Pons (tissue), 1 donor: Measurements from ENCODE around the gene HNF4A.

ENCODE experiments used
- DNase-seq: peaks from one replicate; pipeline ENCODE4 v3.0.0-alpha.2; 2016; ENCODE audit warnings: low spot score

The HNF4A gene

DNA sequence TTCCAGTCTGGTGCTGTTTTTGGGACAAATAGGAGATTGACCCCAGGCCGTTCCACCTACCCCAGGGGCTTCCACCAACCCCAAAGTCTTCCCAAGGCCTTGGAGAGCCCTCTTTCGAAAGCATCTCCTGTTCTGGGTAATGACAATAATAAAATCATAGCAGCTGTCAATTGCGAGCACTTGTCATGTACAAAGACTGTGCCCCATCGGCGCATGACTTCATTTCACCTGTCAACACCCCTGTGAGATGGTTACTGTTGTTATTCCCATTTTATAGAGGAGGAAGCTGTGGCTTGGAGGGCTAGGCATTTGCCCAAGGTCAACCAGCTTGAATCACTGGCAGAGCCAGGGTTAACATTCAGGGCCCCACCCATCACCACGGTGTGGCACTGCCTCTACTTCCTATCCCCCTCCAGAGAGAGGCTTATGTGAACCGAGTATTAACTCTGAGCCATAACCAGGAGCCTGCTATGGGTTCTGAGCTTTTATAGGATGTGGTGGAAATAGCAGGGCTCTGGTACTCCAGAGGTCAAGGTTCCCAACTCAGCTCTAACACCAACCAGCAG, 51.2 kb downstream of the HNF4A start:
- no peak for DNase-seq

DNA sequence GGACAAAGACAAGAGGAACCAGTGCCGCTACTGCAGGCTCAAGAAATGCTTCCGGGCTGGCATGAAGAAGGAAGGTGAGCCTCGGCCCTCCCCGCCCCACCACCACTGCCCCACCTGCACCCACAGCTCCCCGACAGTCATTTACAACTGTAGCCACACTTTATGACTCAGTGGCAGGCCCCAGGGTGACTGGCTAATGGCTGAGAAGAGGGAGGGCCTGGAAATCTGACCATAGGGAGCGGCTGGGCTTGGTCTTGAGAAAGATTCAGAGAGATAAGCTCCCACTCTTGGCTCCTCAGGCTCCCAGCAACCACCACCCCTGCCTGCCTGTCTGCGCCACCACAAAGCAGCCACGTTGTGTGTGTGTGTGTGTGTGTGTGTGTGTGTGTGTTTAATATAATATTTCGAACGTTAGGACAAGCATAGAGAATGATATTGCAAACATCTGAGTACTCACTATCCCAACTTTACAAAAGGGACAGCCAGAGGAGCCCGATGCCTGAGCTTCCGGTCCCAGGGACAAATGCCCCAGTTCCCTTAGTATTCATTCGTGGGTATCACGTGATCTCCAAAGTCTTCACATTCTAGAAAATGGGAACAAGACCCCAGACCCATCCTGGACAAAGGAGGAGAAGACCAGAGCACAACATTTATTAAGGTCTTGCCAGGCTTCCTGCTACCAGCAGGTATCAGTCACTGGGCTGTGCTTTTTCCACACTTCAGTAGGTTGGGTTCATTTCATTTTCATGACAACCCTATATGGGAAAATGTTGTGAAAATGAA, 52.1 kb downstream of the HNF4A start:
- DNase-seq = no peak

DNA sequence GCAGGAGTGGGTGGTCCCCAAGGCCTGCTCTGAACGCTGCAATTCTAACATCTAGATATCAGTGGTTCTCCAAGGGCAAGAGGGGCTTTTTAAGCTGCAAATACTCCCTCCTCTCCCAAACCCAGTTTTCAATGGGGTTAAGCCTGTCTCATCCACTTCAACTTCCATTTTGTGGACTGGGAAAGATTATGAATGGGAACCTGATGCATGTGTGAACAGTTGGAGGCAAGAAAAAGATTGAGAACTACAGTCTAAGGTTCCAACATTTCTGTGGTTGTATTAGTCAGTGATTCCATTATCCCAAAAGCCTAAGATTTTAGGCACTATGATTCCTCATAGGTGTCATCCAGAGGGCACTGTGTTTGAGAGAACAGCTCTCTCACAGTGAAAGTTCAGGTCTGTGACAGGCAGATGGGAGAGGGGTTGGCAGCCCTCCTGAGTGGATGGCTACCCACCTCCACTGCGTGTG, 53.7 kb downstream of the HNF4A start:
- no peak for DNase-seq

DNA sequence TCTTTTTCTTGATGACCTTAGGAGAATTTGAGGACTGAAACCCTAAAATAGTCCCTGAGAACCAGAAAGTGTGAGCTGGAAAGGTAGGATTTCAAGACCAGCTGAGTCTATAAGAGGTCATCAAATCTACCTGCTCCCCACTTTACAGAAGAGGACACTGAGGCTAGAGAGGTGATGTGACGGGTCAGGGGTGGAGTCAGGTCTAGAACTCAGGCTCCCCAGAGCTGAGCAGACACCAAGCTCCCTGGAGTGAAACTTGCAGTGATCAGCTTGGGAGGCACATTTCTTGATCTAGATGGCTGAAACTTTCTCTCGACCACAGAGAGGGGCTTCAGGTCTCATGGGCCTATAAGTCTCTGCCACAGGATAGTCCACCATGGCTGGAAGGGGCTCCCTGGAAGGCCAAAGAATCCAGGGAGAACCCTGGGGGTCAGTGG, 55.1 kb downstream of the HNF4A start:
- DNase-seq = no peak

DNA sequence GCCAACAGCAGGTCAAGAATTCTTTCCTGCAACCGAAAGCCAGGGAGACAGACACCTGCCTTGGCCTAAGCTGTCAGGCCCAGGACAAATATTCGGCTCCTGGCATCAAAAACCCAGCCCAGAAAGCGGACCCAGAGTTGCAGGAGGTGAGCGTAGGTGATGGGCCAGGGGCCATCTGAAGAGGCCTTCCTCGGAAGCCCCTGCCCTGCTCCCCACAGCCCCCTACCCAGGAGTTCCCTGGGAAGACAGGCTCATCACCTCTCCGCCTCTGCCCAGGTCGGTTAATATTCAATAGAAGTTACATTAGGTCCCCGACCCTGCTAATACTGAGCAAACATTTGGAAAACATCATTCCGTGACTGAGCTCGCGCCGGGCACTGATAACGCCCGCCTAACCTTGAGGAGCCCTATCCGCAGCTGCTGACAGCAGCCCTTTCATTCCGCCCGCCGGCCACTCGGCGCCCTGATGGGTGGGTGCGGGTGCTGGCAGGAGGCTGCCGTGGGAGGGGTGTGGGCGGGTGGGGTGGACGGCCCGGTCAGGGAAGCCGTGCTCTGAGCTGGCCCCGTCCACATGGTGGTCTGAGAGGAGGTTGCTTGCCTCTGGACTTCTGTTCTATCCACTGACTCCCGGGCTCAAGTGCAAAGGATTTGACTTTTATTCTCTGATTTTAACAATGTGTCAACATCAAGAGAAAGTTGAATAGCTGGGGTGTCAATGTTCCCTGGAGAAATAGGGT, 55.7 kb downstream of the HNF4A start:
- no peak for DNase-seq

DNA sequence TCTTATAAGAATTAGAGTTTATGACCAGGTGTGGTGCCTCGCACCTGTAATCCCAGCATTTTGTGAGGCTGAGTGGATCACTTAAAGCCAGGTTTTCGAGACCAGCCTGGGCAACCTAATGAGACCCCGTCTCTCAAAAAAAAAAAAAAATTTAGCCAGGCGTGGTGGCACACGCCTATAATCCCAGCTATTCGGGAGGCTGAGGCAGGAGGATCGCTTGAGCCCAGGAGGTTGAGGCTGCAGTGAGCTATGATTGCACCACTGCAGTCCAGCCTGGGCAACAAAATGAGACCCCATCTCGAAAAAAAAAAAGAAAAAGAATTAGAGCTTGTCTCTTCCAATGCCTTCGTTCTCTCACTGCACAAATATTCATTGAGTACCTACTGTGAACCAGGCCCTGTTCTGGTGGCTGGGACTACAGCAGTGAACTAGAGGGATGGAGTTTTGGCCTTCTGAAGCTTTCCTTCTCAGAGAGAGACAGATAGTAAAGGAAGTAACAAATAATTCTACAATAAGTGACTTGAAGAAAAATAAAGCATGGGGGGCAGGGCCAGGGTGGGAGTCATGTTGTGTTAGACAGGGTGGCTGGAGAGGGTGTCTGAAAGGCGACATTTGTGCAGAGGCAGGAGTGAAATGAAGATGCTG, 56.4 kb downstream of the HNF4A start:
- no peak for DNase-seq

DNA sequence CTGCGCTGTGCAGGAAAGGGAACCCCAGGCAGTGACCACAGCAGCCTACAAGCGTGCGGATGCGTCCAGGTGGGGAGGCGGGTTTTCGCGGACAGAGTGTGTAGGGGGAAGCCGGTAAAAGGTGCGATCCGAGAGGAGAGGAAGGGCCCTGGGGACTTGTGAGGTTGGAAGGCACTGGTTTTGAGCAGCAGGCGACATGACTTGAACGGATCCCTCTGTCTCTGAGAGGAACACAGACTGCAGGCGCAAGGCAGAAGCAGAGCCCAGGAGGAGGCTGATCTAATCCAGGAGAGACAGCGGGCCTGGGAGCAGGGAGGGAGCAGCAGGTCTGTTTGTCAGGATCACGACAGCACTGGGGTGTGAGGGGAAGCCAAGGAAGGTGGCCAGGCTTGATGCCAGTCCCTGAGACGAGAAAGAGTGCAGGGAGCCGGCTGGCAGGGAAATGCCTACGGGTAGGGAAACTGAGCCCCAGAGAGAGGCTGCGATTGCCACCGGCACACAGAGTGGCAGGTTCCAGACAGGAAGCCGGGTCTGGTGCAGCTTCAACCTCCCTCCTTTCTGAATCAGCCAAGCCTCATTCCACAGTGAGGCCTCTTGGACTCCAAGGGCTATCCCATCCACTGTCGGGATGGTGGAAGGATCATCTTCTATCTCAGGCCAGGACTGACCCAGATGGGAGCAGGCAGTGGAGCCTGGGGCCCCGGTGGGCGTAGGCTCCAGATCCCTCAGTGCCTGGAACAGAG, 57.1 kb downstream of the HNF4A start:
- no peak for DNase-seq

DNA sequence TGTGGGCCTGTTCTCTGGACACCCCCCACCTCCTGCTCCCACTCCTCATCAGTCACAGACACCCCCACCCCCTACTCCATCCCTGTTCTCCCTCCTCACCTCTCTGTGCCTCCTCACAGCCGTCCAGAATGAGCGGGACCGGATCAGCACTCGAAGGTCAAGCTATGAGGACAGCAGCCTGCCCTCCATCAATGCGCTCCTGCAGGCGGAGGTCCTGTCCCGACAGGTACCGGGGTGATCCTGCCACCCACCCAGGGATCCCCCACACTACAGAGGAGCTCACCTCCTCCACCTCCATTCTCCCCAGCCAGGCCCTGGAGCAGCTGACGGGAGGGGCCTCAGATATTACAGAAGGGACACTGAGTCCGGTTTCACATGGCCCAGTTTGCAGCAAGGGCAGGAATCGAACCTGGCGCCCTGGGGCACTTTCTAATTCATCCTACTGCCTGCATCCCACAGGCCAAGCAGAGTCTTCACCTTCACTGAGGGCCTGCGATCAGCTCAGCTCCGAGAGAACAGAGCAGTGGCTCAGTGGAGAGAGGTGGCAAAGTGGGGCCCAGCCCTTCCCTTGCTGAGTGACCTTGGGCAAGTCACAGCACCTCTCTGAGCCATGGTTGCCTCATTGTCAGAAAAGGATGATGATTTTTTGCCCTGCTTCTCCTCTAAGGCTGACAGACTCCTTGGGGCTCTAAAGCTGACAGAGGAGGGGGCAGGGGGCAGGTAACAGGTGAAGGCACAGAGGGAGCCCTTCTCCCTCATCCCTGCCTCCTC, 58.3 kb downstream of the HNF4A start:
- no peak for DNase-seq

DNA sequence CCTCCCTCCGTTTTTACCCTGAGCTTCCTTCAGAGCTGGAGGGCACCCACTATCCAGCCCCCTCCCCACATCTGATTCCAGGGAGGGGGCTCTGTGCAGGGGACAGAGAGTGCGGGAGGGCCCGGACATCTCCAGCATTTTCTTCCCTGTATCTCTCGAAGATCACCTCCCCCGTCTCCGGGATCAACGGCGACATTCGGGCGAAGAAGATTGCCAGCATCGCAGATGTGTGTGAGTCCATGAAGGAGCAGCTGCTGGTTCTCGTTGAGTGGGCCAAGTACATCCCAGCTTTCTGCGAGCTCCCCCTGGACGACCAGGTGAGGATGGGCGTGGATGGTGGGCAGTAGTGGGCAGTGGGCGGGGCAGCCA, 58.8 kb downstream of the HNF4A start:
- DNase-seq = no peak

DNA sequence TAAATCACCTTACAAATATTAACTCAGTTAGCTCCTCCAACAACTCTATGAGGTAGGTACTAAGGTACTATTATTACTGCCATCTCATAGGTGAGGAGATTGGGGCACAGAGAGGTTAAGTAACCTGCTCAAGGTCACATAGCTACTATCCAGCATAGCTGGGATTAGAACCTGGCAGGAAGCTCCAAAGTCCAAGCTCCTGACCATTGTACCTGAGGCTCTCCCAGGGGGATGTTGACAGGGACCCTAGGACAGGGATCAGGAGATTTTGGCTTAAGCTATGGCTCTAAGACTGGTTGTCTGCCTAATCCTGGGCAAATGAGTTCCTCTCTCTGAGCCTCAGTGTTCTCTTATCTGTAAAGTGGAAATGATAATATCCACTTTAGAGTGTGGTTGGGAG, 59.3 kb downstream of the HNF4A start:
- DNase-seq = no peak

DNA sequence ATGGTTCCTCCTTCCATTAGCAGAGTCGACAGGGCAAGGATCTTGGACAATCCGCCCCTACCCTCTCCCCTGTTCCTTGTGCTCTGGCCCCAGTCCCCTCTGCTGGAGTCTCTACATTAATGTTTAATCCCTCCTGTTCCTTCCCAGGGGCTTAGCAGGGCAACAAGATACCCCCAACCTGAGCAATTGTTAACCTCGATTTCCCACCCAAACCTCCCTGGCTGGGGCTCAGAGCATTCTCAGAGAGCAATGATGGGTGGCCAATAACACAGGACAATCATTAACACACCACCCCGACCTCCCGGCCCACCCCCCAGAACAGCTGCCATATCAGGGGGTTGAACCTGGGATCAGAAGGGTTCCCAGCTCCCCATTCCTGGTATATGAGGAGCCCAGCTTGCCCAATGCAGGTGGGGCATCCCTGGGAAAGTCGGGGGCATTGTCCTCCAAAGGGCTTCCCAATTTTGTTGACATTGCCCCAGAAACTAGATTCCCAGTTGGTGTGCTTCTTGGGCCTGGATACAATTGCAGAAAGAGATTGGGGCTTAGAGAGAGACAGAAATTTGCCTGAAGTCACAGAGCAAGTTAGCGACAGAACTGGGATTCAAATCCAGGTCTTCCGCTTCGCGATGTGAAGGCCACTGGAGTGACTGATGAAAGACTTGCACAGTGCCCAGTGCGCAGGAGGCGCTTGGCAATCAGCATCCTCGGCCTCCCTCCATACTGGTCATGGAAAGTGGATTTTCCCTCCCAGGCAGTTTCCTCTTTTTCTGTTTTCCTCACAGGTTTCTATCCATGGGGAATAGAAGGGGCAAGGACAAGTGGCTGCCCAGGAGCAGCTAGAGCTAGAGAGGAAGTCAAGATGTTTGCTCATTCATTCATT, 60.6 kb downstream of the HNF4A start:
- no peak for DNase-seq

DNA sequence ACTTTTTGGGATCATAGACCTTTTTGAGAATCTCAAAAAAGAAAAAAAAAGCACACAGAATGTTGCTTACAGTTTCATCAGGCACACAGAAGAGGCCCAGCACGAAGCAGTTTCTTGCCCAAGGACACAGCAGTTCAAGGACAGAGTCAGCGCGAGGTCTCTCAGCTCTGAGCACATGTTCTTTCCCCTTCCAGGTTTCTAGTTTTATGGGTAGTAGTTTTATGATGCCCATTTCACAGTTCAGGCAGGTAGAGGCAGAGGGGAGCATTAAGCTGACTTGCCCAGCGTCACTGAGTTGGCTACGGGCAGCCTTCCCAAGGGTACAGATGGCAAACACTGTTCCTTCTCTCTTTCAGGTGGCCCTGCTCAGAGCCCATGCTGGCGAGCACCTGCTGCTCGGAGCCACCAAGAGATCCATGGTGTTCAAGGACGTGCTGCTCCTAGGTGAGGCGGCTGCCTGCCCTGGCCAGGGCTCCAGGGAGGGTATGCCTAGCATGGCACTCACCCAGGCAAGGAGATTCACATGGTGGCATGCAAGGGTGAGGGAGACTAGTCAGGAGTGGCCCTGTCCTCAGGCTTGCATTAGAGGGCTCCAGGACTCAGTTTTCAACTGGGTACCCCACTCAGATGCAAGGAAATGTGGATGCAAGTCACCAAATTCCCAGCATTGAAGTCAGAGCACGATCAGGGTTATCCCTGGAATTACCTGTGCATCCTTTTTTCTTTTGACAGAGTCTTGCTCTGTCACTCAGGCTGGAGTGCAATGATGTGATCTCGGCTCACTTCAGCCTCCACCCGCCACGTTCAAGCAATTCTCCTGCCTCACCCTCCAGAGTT, 62.8 kb downstream of the HNF4A start:
- DNase-seq = no peak

DNA sequence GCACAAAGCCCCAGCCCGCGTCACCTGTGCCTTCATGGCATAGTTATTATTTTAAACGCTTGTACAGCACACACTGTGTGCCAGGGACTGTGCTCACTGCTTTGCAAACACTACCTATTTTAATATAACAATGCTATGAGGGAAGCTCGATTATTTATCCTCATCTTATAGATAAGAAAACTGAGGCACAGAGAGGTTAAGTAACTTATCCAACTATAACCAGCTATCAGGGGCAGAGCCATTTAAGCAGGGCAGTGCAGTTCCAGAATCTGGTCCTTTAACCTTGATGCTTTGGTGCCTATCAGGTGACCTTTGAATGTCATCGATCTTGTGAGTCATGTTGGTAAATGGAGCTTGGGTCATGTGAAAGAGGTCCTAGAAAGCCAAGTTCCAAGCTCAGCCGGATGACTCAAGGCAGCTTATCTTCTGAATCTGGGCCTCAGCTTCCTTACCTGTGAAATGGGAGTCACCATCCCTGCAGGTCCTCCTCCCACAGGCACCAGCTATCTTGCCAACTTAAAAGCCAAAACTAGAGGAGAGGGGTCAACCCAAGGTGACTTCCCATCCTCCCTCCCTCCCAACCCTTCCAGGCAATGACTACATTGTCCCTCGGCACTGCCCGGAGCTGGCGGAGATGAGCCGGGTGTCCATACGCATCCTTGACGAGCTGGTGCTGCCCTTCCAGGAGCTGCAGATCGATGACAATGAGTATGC, 63.8 kb downstream of the HNF4A start:
- DNase-seq = no peak

DNA sequence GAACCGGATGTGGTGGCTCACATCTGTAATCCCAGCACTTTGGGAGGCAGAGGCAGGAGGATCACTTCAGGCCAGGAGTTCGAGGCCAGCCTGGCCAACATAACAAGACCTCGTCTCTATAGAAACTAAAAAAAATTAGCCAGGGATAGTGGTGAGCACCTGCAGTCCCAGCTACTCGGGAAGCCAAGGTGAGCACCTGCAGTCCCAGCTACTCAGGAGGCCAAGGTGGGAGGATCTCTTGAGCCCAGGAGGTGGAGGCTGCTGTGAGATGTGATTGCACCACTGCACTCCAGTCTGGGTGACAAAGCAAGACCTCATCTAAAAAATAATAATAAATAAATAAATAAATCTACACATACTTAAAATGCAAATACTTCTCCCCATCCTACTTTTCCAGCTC, 65.0 kb downstream of the HNF4A start:
- no peak for DNase-seq

DNA sequence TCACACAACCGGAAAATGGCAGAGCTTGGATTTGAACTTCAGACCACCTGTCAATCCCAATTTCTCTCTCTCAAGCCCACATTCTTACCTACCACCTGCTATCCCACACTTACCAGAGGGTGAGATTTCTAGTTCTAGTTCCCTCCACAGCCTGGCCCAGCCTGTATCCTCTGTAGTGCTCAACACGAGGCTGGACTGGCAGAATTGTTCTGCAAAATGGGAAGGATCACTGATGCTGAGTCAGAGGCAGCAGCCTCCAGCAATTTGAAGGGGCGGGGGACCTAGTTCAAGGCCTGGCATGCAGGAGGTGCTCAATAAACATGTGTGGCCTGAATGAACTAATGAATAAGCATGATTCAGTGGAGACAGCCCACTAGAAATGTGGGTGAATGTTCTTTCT, 66.6 kb downstream of the HNF4A start:
- DNase-seq = no peak

DNA sequence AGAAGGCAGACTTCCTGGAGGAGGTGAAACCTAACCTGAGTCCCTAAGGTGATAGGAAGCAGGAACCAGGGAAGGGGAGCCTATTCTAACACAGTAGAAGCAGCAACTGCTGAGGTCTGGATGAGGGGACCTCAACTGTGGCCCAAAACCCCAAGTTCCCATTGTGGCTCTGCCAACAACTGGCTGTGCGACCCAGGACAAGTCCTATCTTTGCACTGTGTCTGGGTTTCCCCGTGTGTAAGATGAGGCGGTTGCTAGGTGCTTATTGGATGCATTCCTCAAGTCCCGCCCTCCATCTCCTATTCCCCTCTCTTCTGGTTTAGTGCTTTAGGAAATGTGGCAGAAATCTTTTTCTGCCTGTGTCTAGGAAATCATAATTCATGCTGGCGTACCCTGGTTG, 68.0 kb downstream of the HNF4A start:
- no peak for DNase-seq

DNA sequence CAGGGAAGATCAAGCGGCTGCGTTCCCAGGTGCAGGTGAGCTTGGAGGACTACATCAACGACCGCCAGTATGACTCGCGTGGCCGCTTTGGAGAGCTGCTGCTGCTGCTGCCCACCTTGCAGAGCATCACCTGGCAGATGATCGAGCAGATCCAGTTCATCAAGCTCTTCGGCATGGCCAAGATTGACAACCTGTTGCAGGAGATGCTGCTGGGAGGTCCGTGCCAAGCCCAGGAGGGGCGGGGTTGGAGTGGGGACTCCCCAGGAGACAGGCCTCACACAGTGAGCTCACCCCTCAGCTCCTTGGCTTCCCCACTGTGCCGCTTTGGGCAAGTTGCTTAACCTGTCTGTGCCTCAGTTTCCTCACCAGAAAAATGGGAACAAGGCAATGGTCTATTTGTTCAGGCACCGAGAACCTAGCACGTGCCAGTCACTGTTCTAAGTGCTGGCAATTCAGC, 68.6 kb downstream of the HNF4A start:
- no peak for DNase-seq

DNA sequence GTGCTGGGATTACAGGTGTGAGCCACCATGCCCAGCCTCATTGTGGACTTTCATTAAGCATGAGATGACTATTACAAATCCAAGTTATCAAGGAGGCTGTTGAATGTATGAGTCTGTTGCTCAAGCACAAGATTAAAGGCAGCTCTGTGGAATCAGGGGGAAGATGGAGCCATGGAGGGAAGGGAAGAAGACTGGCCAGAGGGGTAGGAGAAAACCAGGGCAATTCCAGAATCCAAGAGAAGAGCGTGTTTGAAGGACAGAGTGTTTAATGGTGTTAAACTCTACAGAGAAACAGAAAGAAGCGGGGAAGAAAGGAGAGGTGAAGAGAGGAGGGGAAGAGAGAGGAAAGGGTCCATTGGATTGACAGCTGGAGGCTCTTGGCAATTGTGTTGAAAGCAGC, 70.4 kb downstream of the HNF4A start:
- DNase-seq = no peak
